GM10248 (cell line): Measurements from ENCODE around the gene CUBN.

Source experiments
- CTCF ChIA-PET: fragments of 300-600 bp; sonication (Branson Sonifier 250); formaldehyde crosslinking; extraction: SDS; loops from one replicate; lab custom pipeline; 2021; ENCODE audit warnings: antibody characterized with exemption; lab: Yijun Ruan, JAX
- POLR2A ChIA-PET: fragments of 350-650 bp; sonication (Branson Sonifier 250); formaldehyde crosslinking; extraction: SDS; loops from one replicate; lab custom pipeline; 2020; ENCODE audit warnings: antibody characterized with exemption; lab: Yijun Ruan, JAX
- DNase-seq: peaks from one replicate; pipeline ENCODE4 v3.0.0; 2012; ENCODE audit errors: extremely low spot score
- TF ChIP-seq, protein P1 (sequence below): IDR thresholded peaks from 2 replicates; pipeline ENCODE4 v1.5.1; 2012; ENCODE audit warnings: mild to moderate bottlenecking, low read depth; ENCODE audit errors: extremely low read depth, missing control alignments, control extremely low read depth

The CUBN gene

DNA sequence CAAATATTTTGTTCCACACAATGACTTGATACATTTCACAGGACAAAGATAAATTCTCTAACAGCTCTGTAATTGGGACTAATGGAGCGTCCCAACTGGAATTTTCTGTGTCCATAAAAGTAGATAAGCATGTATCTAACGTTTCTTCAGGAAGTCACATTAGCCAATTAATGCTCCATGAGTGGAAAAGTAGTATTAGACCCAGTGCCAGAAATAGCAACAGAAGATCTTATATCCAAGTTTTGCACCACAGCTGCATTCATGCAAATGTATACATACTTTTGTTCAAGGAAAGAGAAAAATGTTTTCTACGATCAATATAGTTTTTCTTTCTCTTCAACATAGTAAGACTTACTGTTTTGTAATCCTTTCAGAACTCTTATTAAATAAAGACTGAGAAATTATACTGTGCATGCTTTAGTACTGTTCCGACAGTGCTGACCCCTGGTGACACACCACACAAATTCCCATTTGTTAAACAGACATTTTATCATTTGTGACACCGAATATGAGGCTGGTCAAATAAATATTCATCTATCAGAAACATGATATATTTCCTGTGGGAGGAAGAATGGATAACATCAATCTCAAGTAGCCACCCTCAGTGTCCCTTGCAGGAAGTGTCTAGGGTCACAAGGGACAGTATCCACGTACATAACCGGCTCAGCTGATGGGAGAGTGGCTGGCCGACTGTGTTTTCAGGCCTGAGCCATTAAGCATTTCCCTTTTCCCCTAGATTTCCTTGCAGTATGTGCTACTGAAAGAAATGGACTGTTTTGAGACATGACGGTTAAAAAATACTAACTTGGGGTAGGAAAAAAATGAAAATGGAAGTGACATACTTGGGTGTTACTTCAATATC lies 210.3 kb downstream of the CUBN start:
- CTCF ChIA-PET, result no interaction called here

DNA sequence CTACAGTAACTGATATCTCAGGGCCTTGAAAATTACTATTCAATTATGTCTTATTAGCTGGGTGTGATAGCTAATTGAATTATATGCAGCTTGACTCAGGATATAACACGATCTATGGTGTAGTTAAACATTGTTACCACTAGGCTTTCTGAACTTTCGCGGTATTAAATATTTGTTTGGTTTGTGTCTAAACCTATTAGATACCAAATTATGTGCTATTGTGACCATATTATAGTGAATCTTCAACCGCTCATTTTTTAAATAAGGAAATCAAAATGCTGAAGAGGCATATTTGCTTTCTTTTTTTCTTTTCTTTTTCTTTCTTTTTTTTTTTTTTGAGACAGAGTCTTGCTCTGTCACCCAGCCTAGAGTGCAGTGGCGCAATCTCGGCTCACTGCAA lies 213.1 kb downstream of the CUBN start:
- no peak for DNase-seq
- CTCF ChIA-PET, result no interaction called here
- TF ChIP-seq, protein P1, sequence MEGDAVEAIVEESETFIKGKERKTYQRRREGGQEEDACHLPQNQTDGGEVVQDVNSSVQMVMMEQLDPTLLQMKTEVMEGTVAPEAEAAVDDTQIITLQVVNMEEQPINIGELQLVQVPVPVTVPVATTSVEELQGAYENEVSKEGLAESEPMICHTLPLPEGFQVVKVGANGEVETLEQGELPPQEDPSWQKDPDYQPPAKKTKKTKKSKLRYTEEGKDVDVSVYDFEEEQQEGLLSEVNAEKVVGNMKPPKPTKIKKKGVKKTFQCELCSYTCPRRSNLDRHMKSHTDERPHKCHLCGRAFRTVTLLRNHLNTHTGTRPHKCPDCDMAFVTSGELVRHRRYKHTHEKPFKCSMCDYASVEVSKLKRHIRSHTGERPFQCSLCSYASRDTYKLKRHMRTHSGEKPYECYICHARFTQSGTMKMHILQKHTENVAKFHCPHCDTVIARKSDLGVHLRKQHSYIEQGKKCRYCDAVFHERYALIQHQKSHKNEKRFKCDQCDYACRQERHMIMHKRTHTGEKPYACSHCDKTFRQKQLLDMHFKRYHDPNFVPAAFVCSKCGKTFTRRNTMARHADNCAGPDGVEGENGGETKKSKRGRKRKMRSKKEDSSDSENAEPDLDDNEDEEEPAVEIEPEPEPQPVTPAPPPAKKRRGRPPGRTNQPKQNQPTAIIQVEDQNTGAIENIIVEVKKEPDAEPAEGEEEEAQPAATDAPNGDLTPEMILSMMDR, result no peak
- POLR2A ChIA-PET, result no interaction called here

More for the DNA sequence above, 210.3 kb downstream of the CUBN start:
- DNase-seq, result no peak
- TF ChIP-seq, protein P1, result no peak
- POLR2A ChIA-PET, result no interaction called here

DNA sequence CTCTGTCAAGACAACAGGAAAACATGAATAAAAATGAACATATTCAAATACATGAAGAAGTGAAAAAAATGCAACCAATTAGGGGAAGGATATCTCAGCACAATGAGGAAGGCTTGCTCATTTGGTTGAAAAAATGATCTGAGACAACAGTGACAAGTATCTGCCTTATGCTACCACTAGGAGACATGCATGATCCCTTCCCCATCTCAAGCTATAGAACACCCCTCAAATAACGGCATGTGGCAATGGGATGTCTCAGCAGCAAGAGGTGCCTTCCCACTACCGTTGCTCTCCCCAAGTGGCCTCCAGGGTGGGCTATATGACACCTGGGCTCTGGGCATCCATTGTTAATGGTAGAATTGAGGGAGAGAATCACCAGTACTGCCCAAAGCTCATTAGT lies 214.3 kb downstream of the CUBN start:
- ChIA-PET POLR2A (no interaction called here), CTCF (no interaction called here)
- TF ChIP-seq, protein P1, result no peak
- DNase-seq, result no peak

DNA sequence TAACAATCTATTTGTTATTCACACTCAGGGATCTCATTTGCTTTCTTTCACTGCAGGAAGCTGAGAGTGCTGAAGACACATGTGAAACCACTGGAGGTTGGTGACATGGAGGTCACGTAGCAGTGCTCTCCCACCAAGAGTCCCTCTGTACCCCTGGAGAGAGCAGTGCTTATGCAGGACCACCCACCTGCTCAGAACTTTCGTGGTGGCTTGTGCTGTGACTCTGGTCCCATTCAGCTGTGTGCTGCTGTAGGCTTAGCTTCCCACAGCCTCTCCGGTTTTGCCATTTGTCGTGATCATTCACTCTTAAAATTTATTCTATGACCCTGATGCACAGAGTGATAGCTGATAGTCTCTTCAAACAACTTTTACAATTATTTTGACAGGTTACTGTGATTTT lies 216.3 kb downstream of the CUBN start:
- ChIA-PET POLR2A (no interaction called here), CTCF (no interaction called here)
- TF ChIP-seq, protein P1, result no peak
- DNase-seq, result no peak

DNA sequence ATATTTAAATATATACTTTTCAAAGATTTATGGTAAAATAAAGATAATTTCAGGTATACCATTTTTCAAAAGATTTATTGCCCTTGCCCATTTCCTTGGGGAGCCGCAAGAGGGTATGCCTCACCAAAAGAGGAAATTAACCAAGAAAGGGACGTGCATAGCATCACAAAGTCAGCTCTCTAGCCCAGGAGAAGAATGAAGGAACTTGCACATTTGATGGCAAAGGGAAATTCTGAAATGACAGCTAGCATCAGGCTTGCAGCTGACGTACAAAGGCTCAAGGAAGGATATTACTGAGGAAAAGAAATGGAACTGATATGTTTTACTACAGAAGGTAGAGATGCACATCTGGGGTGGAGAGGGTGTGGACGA lies 218.8 kb downstream of the CUBN start:
- DNase-seq, result no peak
- ChIA-PET CTCF (no interaction called here), POLR2A (no interaction called here)
- TF ChIP-seq, protein P1, result no peak

DNA sequence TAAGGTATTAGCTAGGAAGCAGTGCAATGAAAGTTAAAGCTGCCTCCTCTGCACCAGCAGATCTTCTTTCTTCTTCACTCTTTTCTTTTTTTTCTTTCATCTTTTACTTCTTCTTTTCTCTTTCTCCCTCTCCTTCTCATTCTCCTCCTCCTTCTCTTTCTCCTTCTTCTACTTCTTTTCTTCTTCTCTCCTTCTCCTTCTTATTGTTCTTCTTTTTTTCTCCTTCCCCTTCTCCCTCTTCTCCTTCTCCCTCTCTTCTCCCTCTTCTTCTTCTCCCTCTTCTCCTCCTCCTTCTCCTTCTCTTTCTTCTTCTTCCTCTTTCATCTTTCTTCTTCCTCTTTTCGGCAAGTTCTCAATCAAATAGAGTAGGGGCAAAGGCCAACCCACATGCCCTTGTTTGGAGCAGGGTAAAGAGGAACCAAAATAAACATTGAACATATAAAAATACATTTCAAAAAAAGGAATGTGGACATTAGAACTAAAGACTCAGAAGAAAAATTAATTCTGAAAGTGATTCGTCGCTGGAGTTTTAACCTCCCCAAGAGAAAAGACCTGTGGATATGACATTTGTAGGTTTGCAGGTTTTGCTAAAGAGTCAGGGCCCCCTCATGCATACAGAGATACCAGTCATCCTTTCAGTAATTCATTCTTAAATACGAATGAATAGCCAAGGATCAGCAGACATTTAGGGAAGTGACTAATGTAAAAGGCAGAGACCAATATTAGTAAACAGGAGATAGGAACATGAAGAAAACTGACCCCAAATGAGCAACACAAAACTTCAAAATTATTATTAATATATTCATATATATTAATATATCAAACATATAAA lies 219.4 kb downstream of the CUBN start:
- ChIA-PET CTCF (no interaction called here), POLR2A (no interaction called here)
- no peak for DNase-seq
- TF ChIP-seq, protein P1, result no peak
